Adipose tissue (tissue), 3 donors: ENCODE measurements around the gene GSK3B. TPM values are rescaled to one million over a fixed set of nuclear protein-coding genes. Genes with fewer than 3 reads are reported as not detected.
A peak's percentile ranks its signal among the peaks of the same experiment; 100 is the strongest.

ENCODE experiments used
- H3K27ac ChIP-seq: one replicate; pipeline ENCODE4 v1.5.1; 2013; ENCODE audit warnings: low read depth, low read length
- WGBS, 3 donors: extraction: QIAGEN DNeasy Blood & Tissue Kit; methylation state at CpG; one replicate each; pipeline ENCODE4 v1.1.7; 2013; 5-methylcytosine and 5-hydroxymethylcytosine counted together
- polyA plus RNA-seq, 3 donors: library from polyadenylated mRNA; stranded (reverse); fragments of 200-250 nt; gene quantifications; one replicate each; pipeline ENCODE4 v1.2.3, GENCODE V29; 2013
- donor health status: healthy with polysubstance abuse.
- donor health status: Bipolar disorder and iron deficiency.
- donor health status: healthy.

Gene GSK3B
- polyA plus RNA-seq, 3 donors = 6.3 to 14.0 (median 7.6) TPM

- 84 to 86% (median 85%) methylated on average over 3 of the region's 3 CpGs for WGBS, 3 donors
- H3K27ac ChIP-seq = no peak overlapping the region
Measured at GRCh38 chr3:120101624-120102023, 7.4 kb upstream of the GSK3B start.

- WGBS, 3 donors = 95 to 100% (median 96%) methylated on average over 1 of the region's 1 CpG
- H3K27ac ChIP-seq = no peak overlapping the region
Measured at GRCh38 chr3:120100711-120101110, 6.5 kb upstream of the GSK3B start.

GRCh38 chr3:120098710-120099109, 4.5 kb upstream of the GSK3B start:
- no peak overlapping the region for H3K27ac ChIP-seq

GRCh38 chr3:120095979-120096426, 1.8 kb upstream of the GSK3B start:
- 0 to 5% (median 0%) methylated on average over 1 of the region's 1 CpG for WGBS, 3 donors
- H3K27ac ChIP-seq = no peak overlapping the region

- 0 to 1% (median 1%) methylated on average over 54 to 58 of the region's 58 CpGs for whole genome bisulfite sequencing, 3 donors
- peak overlapping the region; percentile 95 for H3K27ac ChIP-seq
Measured at GRCh38 chr3:120095226-120095978, 1.2 kb upstream of the GSK3B start.

- H3K27ac ChIP-seq = peak overlapping the region; percentile 95
- WGBS, 3 donors = 1% methylated on average over 30 to 31 of the region's 31 CpGs
Measured at GRCh38 chr3:120094776-120095225, 554 bp upstream of the GSK3B start.

- 1% methylated on average over 22 of the region's 22 CpGs for WGBS, 3 donors
- peak overlapping the region; percentile 86 for H3K27ac ChIP-seq
Measured at GRCh38 chr3:120093119-120093910, 932 bp downstream of the GSK3B start.

- WGBS, 3 donors = 0 to 3% (median 1%) methylated on average over 1 of the region's 1 CpG
- H3K27ac ChIP-seq = no peak overlapping the region
Measured at GRCh38 chr3:120092474-120092873, 1.8 kb downstream of the GSK3B start.

GRCh38 chr3:120090422-120090821, 3.8 kb downstream of the GSK3B start:
- H3K27ac ChIP-seq = no peak overlapping the region
- WGBS, 3 donors = 22 to 66% (median 38%) methylated on average over 1 of the region's 1 CpG

GRCh38 chr3:120089089-120089488, 5.2 kb downstream of the GSK3B start:
- H3K27ac ChIP-seq = no peak overlapping the region
- WGBS, 3 donors = 63 to 72% (median 63%) methylated on average over 4 of the region's 4 CpGs

- WGBS, 3 donors = 87 to 94% (median 91%) methylated on average over 3 of the region's 3 CpGs
Measured at GRCh38 chr3:120088622-120089021, 5.6 kb downstream of the GSK3B start.

GRCh38 chr3:120081719-120082118, 12.5 kb downstream of the GSK3B start:
- H3K27ac ChIP-seq = no peak overlapping the region
- 89 to 94% (median 89%) methylated on average over 3 of the region's 3 CpGs for WGBS, 3 donors

More at GRCh38 chr3:120088622-120089021, 5.6 kb downstream of the GSK3B start:
- H3K27ac ChIP-seq = no peak overlapping the region

- 91 to 96% (median 94%) methylated on average over 2 of the region's 2 CpGs for WGBS, 3 donors
- no peak overlapping the region for H3K27ac ChIP-seq
Measured at GRCh38 chr3:120080836-120081235, 13.4 kb downstream of the GSK3B start.

GRCh38 chr3:120077731-120078130, 16.5 kb downstream of the GSK3B start:
- WGBS, 3 donors = 60 to 64% (median 63%) methylated on average over 2 of the region's 2 CpGs
- no peak overlapping the region for H3K27ac ChIP-seq

GRCh38 chr3:120072867-120073525, 21.3 kb downstream of the GSK3B start:
- 78 to 99% (median 95%) methylated on average over 3 of the region's 3 CpGs for WGBS, 3 donors
- H3K27ac ChIP-seq = no peak overlapping the region

GRCh38 chr3:120071259-120071658, 23.0 kb downstream of the GSK3B start:
- WGBS, 3 donors = 91 to 93% (median 91%) methylated on average over 6 of the region's 6 CpGs
- H3K27ac ChIP-seq = no peak overlapping the region

GRCh38 chr3:120070263-120070981, 23.8 kb downstream of the GSK3B start:
- WGBS, 3 donors = 85 to 88% (median 87%) methylated on average over 4 of the region's 4 CpGs
- H3K27ac ChIP-seq = no peak overlapping the region

GRCh38 chr3:120067083-120067482, 27.2 kb downstream of the GSK3B start:
- H3K27ac ChIP-seq = no peak overlapping the region

More at GRCh38 chr3:120067083-120067482, 27.2 kb downstream of the GSK3B start:
- WGBS, 3 donors = 72 to 80% (median 79%) methylated on average over 3 of the region's 3 CpGs
